Caco-2 (cell line): ENCODE data around the gene ZNF28. TPM values are rescaled to one million over a fixed set of nuclear protein-coding genes. Genes with fewer than 3 reads are reported as not detected.
"Not testable (repeated sequence)": the region's sequence is repeated elsewhere in the genome, so short reads cannot be mapped to it uniquely, and the experiment has no call there.

Experiments
- Bru-seq: library from RNA; stranded (reverse); fragments of 400-500 nt; gene quantifications from one replicate; lab custom pipeline; 2021; lab: Mats Ljungman, UMichigan
- BruChase-seq, 2 experiments: library from RNA; stranded (reverse); fragments of 400-500 nt; gene quantifications; one replicate each; lab custom pipeline; 2021; lab: Mats Ljungman, UMichigan
- BruUV-seq: library from RNA; stranded (reverse); fragments of 400-500 nt; replicated peaks from 2 replicates; lab custom pipeline; 2021; lab: Mats Ljungman, UMichigan
- CTCF ChIA-PET: fragments of 300-600 bp; sonication (Branson Sonifier 250); formaldehyde crosslinking; loops from one replicate; lab custom pipeline; 2022; ENCODE audit warnings: antibody characterized with exemption; lab: Charles Lee
- POLR2A ChIA-PET: fragments of 300-600 bp; sonication (Branson Sonifier 250); formaldehyde crosslinking; loops from one replicate; lab custom pipeline; 2022; ENCODE audit warnings: antibody characterized with exemption; lab: Charles Lee
- DNase-seq, 2 experiments: peaks; one replicate each; pipeline versions ENCODE4 v3.0.0 to v3.0.0-alpha.2; 2020 to 2022
- H3K27me3 ChIP-seq: replicated peaks from 2 replicates; pipeline ENCODE4 v1.6.0; 2011; ENCODE audit warnings: low read length; ENCODE audit not compliant: control insufficient read depth, insufficient read depth
- H3K36me3 ChIP-seq: 2 replicates; pipeline ENCODE4 v1.5.1; 2011; ENCODE audit warnings: low read length; ENCODE audit not compliant: control insufficient read depth, insufficient read depth
- H3K4me1 ChIP-seq: fragments of 250-450 bp; sonication (Bioruptor Pico); 2 replicates; pipeline ENCODE4 v1.5.1; 2020; ENCODE audit warnings: mild to moderate bottlenecking
- H3K4me3 ChIP-seq: 2 replicates; pipeline ENCODE4 v1.5.1; 2011; ENCODE audit warnings: low read depth, mild to moderate bottlenecking, control low read depth, low read length
- H3K9me3 ChIP-seq: fragments of 250-450 bp; sonication (Bioruptor Pico); 2 replicates; pipeline ENCODE4 v1.5.1; 2020; ENCODE audit warnings: mild to moderate bottlenecking, moderate library complexity
- H3K27ac Mint-ChIP-seq: one replicate; pipeline ENCODE4 v1.8.0; 2022; ENCODE audit warnings: mixed read lengths; ENCODE audit not compliant: unreplicated experiment
- H3K27me3 Mint-ChIP-seq: one replicate; pipeline ENCODE4 v1.8.0; 2022; ENCODE audit warnings: mixed read lengths; ENCODE audit not compliant: insufficient read depth, unreplicated experiment
- H3K36me3 Mint-ChIP-seq: one replicate; pipeline ENCODE4 v1.8.0; 2022; ENCODE audit warnings: mild to moderate bottlenecking, mixed read lengths; ENCODE audit not compliant: insufficient read depth, unreplicated experiment
- H3K4me1 Mint-ChIP-seq: one replicate; pipeline ENCODE4 v1.8.0; 2022; ENCODE audit warnings: low read depth, mixed read lengths; ENCODE audit not compliant: unreplicated experiment
- H3K4me3 Mint-ChIP-seq: one replicate; pipeline ENCODE4 v1.8.0; 2022; ENCODE audit warnings: mild to moderate bottlenecking, moderate library complexity, mixed read lengths; ENCODE audit not compliant: unreplicated experiment
- H3K9me3 Mint-ChIP-seq: one replicate; pipeline ENCODE4 v1.8.0; 2022; ENCODE audit warnings: mixed read lengths; ENCODE audit not compliant: unreplicated experiment
- intact Hi-C: fragments of 100-400 bp; cut with micrococcal nuclease; formaldehyde crosslinking; loops from one replicate; pipeline ENCODE4 v1.10.0; 2022; ENCODE audit not compliant: unreplicated experiment
- long read RNA-seq: library from polyadenylated mRNA; stranded (forward); transcript quantifications from one replicate; pipeline ENCODE4 v2.0.0, GENCODE V29; 2022
- total RNA-seq: library from RNA; stranded (reverse); gene quantifications from 2 replicates; pipeline ENCODE4 v1.2.3, GENCODE V29; 2022

ZNF28 gene
- total RNA-seq: 27.2 and 28.2 TPM in 2 replicates
- percentile 64 among the genes with signal in this experiment for Bru-seq, nascent RNA
- percentile 74 among the genes with signal in this experiment for BruChase-seq, experiment 1, labeled RNA remaining after a 2-hour chase
- BruChase-seq, experiment 2, labeled RNA remaining after a 6-hour chase: percentile 70 among the genes with signal in this experiment
- long read RNA-seq, full-length matches to known transcripts: 12 of 30 reads
- long read RNA-seq, partial matches to known transcripts: 1 of 30 reads
- long read RNA-seq, other reads (novel, unspliced or antisense): 17 of 30 reads

- CTCF ChIA-PET, H3K4me1 ChIP-seq, H3K36me3 ChIP-seq, intact Hi-C loops, POLR2A ChIA-PET, H3K27me3 ChIP-seq, BruUV-seq, H3K27me3 Mint-ChIP-seq, H3K9me3 ChIP-seq: not testable (repeated sequence)
- H3K4me3 ChIP-seq: peak within 1 kb of the TSS; percentile 63
- Mint-ChIP-seq H3K9me3 (peaks cover 25% of the 10 kb centered on the region), H3K27ac (peak within 1 kb of the TSS; percentile 71), H3K36me3 (peaks cover 38% of the 10 kb centered on the region), H3K4me3 (peak within 1 kb of the TSS; percentile 84), H3K4me1 (peaks cover 11% of the 10 kb centered on the region)
- peak; percentile 77 to 79 for DNase-seq
Observed at GRCh38 chr19:52821204-52821960, at the start of gene ZNF28. Gene ZNF28, minus strand, starts transcription at chr19:52821633. Its CDS starts 3,675 bp downstream, at chr19:52817958.

- H3K9me3 ChIP-seq: peaks cover 28% of the 10 kb centered on the region
- H3K27me3 Mint-ChIP-seq, intact Hi-C loops, H3K4me1 Mint-ChIP-seq, H3K4me3 ChIP-seq, POLR2A ChIA-PET, H3K36me3 ChIP-seq, BruUV-seq, H3K4me3 Mint-ChIP-seq, H3K27me3 ChIP-seq, H3K4me1 ChIP-seq: not testable (repeated sequence)
- peaks cover 11% of the 10 kb centered on the region for H3K36me3 Mint-ChIP-seq
- H3K27ac Mint-ChIP-seq: peak overlapping the region; percentile 7
- peak in 1 of 2 experiments; percentile 37 for DNase-seq
- CTCF ChIA-PET: interaction anchor here (0.6 kb wide), 1 partner anchor 58 kb away, joined by 3 read pairs; no protein-coding TSS in a partner anchor
- H3K9me3 Mint-ChIP-seq: peaks cover 30% of the 10 kb centered on the region
Observed at GRCh38 chr19:52868031-52868430, 46.6 kb upstream of the ZNF28 start.

GRCh38 chr19:52857378-52858191 lies 36.2 kb upstream of the ZNF28 start, which contains the start of gene ZNF468:
Gene ZNF468, minus strand, starts transcription at chr19:52857619. Its CDS starts 3,347 bp downstream, at chr19:52854272.
- peaks cover 15% of the 10 kb centered on the region for H3K4me1 Mint-ChIP-seq
- H3K4me1 ChIP-seq, H3K27me3 ChIP-seq, H3K9me3 ChIP-seq, CTCF ChIA-PET, H3K27me3 Mint-ChIP-seq, intact Hi-C loops, H3K36me3 ChIP-seq, BruUV-seq: not testable (repeated sequence)
- H3K4me3 Mint-ChIP-seq: peak within 1 kb of the TSS; percentile 84
- H3K27ac Mint-ChIP-seq: peak within 1 kb of the TSS; percentile 81
- H3K4me3 ChIP-seq: peak within 1 kb of the TSS; percentile 74
- peaks cover 11% of the 10 kb centered on the region for H3K9me3 Mint-ChIP-seq
- H3K36me3 Mint-ChIP-seq: peaks cover 44% of the 10 kb centered on the region
- peak; percentile 86 to 90 for DNase-seq
- POLR2A ChIA-PET: interaction anchor here (0.6 kb wide), 1 partner anchor 419 kb away, joined by 3 read pairs; no protein-coding TSS in a partner anchor

- H3K4me3 ChIP-seq: peak overlapping the region; percentile 74
- peaks cover 11% of the 10 kb centered on the region for H3K9me3 Mint-ChIP-seq
- peaks cover 52% of the 10 kb centered on the region for H3K36me3 Mint-ChIP-seq
- H3K27me3 ChIP-seq, intact Hi-C loops, H3K27me3 Mint-ChIP-seq, H3K4me1 ChIP-seq, H3K9me3 ChIP-seq, POLR2A ChIA-PET, CTCF ChIA-PET, H3K36me3 ChIP-seq: not testable (repeated sequence)
- H3K4me1 Mint-ChIP-seq: peaks cover 15% of the 10 kb centered on the region
- BruUV-seq: TSS peak; percentile 56
- H3K4me3 Mint-ChIP-seq: peak overlapping the region; percentile 84
- peak overlapping the region; percentile 81 for H3K27ac Mint-ChIP-seq
- peak in 1 of 2 experiments; percentile 11 for DNase-seq
Observed at GRCh38 chr19:52856540-52857377, 35.3 kb upstream of the ZNF28 start.

- CTCF ChIA-PET, H3K4me1 Mint-ChIP-seq, H3K36me3 ChIP-seq, H3K4me1 ChIP-seq, BruUV-seq, H3K27me3 ChIP-seq, H3K27me3 Mint-ChIP-seq, intact Hi-C loops, H3K27ac Mint-ChIP-seq, POLR2A ChIA-PET, H3K4me3 ChIP-seq, DNase-seq, H3K4me3 Mint-ChIP-seq: not testable (repeated sequence)
- H3K36me3 Mint-ChIP-seq: peaks cover 94% of the 10 kb centered on the region
- H3K9me3 Mint-ChIP-seq: peaks cover 30% of the 10 kb centered on the region
- peaks cover 21% of the 10 kb centered on the region for H3K9me3 ChIP-seq
Observed at GRCh38 chr19:52847352-52847751, 25.9 kb upstream of the ZNF28 start.
